K562 (cell line): Measurements from ENCODE around the gene KAT6B. TPM values are rescaled to one million over a fixed set of nuclear protein-coding genes. Genes with fewer than 3 reads are reported as not detected.
"Not testable (repeated sequence)": the region's sequence is repeated elsewhere in the genome, so short reads cannot be mapped to it uniquely, and the experiment has no call there.

Experiments used
- ATAC-seq: fragments of 200-7000 bp; cut with Tn5 transposase; 3 replicates; pipeline ENCODE4 v1.9.1; 2020; ENCODE audit warnings: moderate library complexity
- BruUV-seq: library from RNA; stranded (reverse); fragments of 400-500 nt; replicated peaks from 2 replicates; lab custom pipeline; 2021; lab: Mats Ljungman, UMichigan
- CTCF ChIA-PET: fragments of 300-600 bp; formaldehyde crosslinking; extraction: SDS; loops from one replicate; lab custom pipeline; 2021; ENCODE audit warnings: low intra/inter-chr PET ratio; lab: Yijun Ruan, JAX
- POLR2A ChIA-PET: fragments of 300-600, 350-650 bp; sonication (Branson Sonifier 250); formaldehyde crosslinking; extraction: SDS; loops from one replicate; lab custom pipeline; 2021; ENCODE audit warnings: antibody characterized with exemption, inconsistent platforms; lab: Yijun Ruan, JAX
- DNase-seq, 4 experiments: peaks; one replicate each; pipeline versions ENCODE4 v3.0.0 to v3.0.0-alpha.2; 2011 to 2018; ENCODE audit warnings: low spot score in 3 of 4, mixed read lengths in 3 of 4; ENCODE audit errors: extremely low read depth in 1 of 4
- FAIRE-seq: peaks from 2 replicates; lab custom pipeline; 2011; peaks lifted over from hg19 to GRCh38; lab: Jason Lieb, UNC
- H2AFZ ChIP-seq: 2 replicates; pipeline ENCODE4 v1.6.0; 2011; ENCODE audit warnings: low read depth, low read length, control low read depth, inconsistent platforms
- H3K27ac ChIP-seq: fragments of 200-600 bp; 3 replicates; pipeline ENCODE4 v1.8.0; 2011; ENCODE audit warnings: low read depth, mild to moderate bottlenecking, control low read depth, inconsistent platforms, low read length, moderate library complexity, mixed read lengths; ENCODE audit errors: extremely low read depth
- H3K27me3 ChIP-seq, 2 experiments: fragments of 300-600 bp in 1 of 2; 2 replicates in 1 of 2; 3 replicates in 1 of 2; pipeline versions ENCODE4 v1.6.0 to v1.8.0; 2011; ENCODE audit warnings: inconsistent platforms in 2 of 2, low read length in 2 of 2, mild to moderate bottlenecking in 1 of 2, mixed read lengths in 1 of 2, moderate library complexity in 1 of 2; ENCODE audit not compliant: control insufficient read depth in 2 of 2, insufficient read depth in 2 of 2
- H3K36me3 ChIP-seq: fragments of 300-600 bp; 3 replicates; pipeline ENCODE4 v1.8.0; 2011; ENCODE audit warnings: mild to moderate bottlenecking, low read length, inconsistent platforms; ENCODE audit not compliant: control insufficient read depth, insufficient read depth
- H3K4me1 ChIP-seq, 2 experiments: fragments of 200-600 bp in 1 of 2; replicated peaks in 1 of 2; 2 replicates in 1 of 2; 3 replicates in 1 of 2; pipeline versions ENCODE4 v1.5.1 to v1.8.0; 2011; ENCODE audit warnings: inconsistent platforms in 2 of 2, low read length in 2 of 2, mild to moderate bottlenecking in 1 of 2, mixed read lengths in 1 of 2, moderate library complexity in 1 of 2; ENCODE audit not compliant: control insufficient read depth in 2 of 2, insufficient read depth in 2 of 2
- H3K4me2 ChIP-seq: 2 replicates; pipeline ENCODE4 v1.6.1; 2011; ENCODE audit warnings: low read length, control low read depth, inconsistent platforms, mixed read lengths; ENCODE audit not compliant: insufficient read depth
- H3K4me3 ChIP-seq: fragments of 200-600 bp; sonication (generic), shearing (Covaris generic); 2 replicates; pipeline ENCODE4 v1.5.1; 2016; ENCODE audit warnings: control low read depth, inconsistent platforms
- H3K79me2 ChIP-seq: fragments of 200-600 bp; 3 replicates; pipeline ENCODE4 v1.8.0; 2011; ENCODE audit warnings: low read length, inconsistent platforms; ENCODE audit not compliant: control insufficient read depth, insufficient read depth
- H3K9ac ChIP-seq, 2 experiments: 2 replicates each; pipeline versions ENCODE4 v1.6.0 to v1.6.1; 2011; ENCODE audit warnings: low read depth in 2 of 2, low read length in 2 of 2, control low read depth in 1 of 2, inconsistent platforms in 1 of 2, mild to moderate bottlenecking in 1 of 2, mixed read lengths in 1 of 2; ENCODE audit not compliant: insufficient read depth in 1 of 2
- H3K9me1 ChIP-seq: one replicate; pipeline ENCODE4 v1.6.0; 2011; ENCODE audit warnings: inconsistent platforms, mild to moderate bottlenecking, low read length, moderate library complexity; ENCODE audit not compliant: control insufficient read depth, insufficient read depth
- H3K9me3 ChIP-seq: replicated peaks from 2 replicates; pipeline ENCODE4 v1.5.1; 2011; ENCODE audit warnings: low read depth, low read length, inconsistent platforms; ENCODE audit not compliant: control insufficient read depth, insufficient read depth
- H4K20me1 ChIP-seq: replicated peaks from 2 replicates; pipeline ENCODE4 v1.6.1; 2011; ENCODE audit warnings: low read length, inconsistent platforms, mixed read lengths; ENCODE audit not compliant: control insufficient read depth, insufficient read depth
- ARID1B ChIP-seq: fragments of 450-650 bp; IDR thresholded peaks from 2 replicates; pipeline ENCODE4 v1.6.1; 2016; ENCODE audit warnings: antibody characterized with exemption, mild to moderate bottlenecking, inconsistent platforms
- CBFA2T2 ChIP-seq: fragments of 450-650 bp; conservative IDR thresholded peaks from 2 replicates; pipeline ENCODE4 v1.6.1; 2017; ENCODE audit warnings: mild to moderate bottlenecking
- CBFA2T3 ChIP-seq: fragments of 450-650 bp; IDR thresholded peaks from 2 replicates; pipeline ENCODE4 v1.6.1; 2017
- CTBP1 ChIP-seq: fragments of 450-650 bp; IDR thresholded peaks from 2 replicates; pipeline ENCODE4 v1.6.1; 2016; ENCODE audit warnings: borderline replicate concordance
- DPF2 ChIP-seq: fragments of 450-650 bp; IDR thresholded peaks from 2 replicates; pipeline ENCODE4 v1.6.1; 2016
- EP300 ChIP-seq: IDR thresholded peaks from 2 replicates; pipeline ENCODE4 v1.6.1; 2012; ENCODE audit warnings: low read length, improper control_type of control experiment
- GATA2 ChIP-seq: sonication (generic); formaldehyde crosslinking; IDR thresholded peaks from 2 replicates; pipeline ENCODE4 v1.4.0; 2020; ENCODE audit warnings: mild to moderate bottlenecking, missing genetic modification reagents
- MTA2 ChIP-seq: fragments of 450-650 bp; IDR thresholded peaks from 2 replicates; pipeline ENCODE4 v1.6.1; 2016; ENCODE audit warnings: low read depth
- NCOA1 ChIP-seq: fragments of 450-650 bp; IDR thresholded peaks from 2 replicates; pipeline ENCODE4 v1.6.1; 2016; ENCODE audit warnings: low read depth
- NCOR1 ChIP-seq: fragments of 450-650 bp; IDR thresholded peaks from 2 replicates; pipeline ENCODE4 v1.6.1; 2016; ENCODE audit warnings: mild to moderate bottlenecking, moderate library complexity
- NFIC ChIP-seq: fragments of 450-650 bp; IDR thresholded peaks from 2 replicates; pipeline ENCODE4 v1.6.1; 2017; ENCODE audit warnings: mild to moderate bottlenecking, inconsistent platforms
- PHB2 ChIP-seq: fragments of 450-650 bp; IDR thresholded peaks from 2 replicates; pipeline ENCODE4 v1.6.1; 2017; ENCODE audit warnings: low read depth
- RCOR1 ChIP-seq, 2 experiments: IDR thresholded peaks; 2 replicates each; pipeline ENCODE4 v1.6.1; 2012; ENCODE audit warnings: low read depth in 2 of 2, low read length in 2 of 2, borderline replicate concordance in 1 of 2, improper control_type of control experiment in 1 of 2
- SMAD4 ChIP-seq: fragments of 250-450 bp; sonication (Bioruptor Pico); conservative IDR thresholded peaks from 2 replicates; pipeline ENCODE4 v1.8.0; 2021; ENCODE audit warnings: inconsistent platforms, mild to moderate bottlenecking, moderate library complexity
- SMARCA4 ChIP-seq: fragments of 450-650 bp; IDR thresholded peaks from 2 replicates; pipeline ENCODE4 v1.6.1; 2016
- TAL1 ChIP-seq: fragments of 450-650 bp; IDR thresholded peaks from 2 replicates; pipeline ENCODE4 v1.6.1; 2016; ENCODE audit warnings: mild to moderate bottlenecking
- TCF3 ChIP-seq: sonication (generic); formaldehyde crosslinking; IDR thresholded peaks from 2 replicates; pipeline ENCODE4 v1.4.0; 2020; ENCODE audit warnings: mild to moderate bottlenecking, missing genetic modification reagents
- TEAD4 ChIP-seq, 2 experiments: sonication (generic) in 1 of 2; formaldehyde crosslinking in 1 of 2; IDR thresholded peaks; 2 replicates each; pipeline versions ENCODE4 v1.6.1 to v1.8.0; 2012 to 2022; ENCODE audit warnings: borderline replicate concordance in 1 of 2, inconsistent platforms in 1 of 2, low read length in 1 of 2, mild to moderate bottlenecking in 1 of 2, missing genetic modification reagents in 1 of 2
- TRIM24 ChIP-seq, 2 experiments: fragments of 450-650 bp; IDR thresholded peaks; 2 replicates each; pipeline ENCODE4 v1.6.1; 2016
- WGBS: fragments of 100-300 bp; shearing (Covaris generic); methylation state at CpG from one replicate; pipeline ENCODE4 v1.1.6; 2016; ENCODE audit warnings: low coverage, mixed read lengths; ENCODE audit not compliant: insufficient coverage; ENCODE audit errors: missing lambda C conversion rate; 5-methylcytosine and 5-hydroxymethylcytosine counted together
- in situ Hi-C: fragments of 300-500 bp; cut with MboI; formaldehyde crosslinking; loops from 4 replicates; pipeline ENCODE4 v1.15.0; 2018; ENCODE audit warnings: inconsistent platforms, mixed read lengths
- intact Hi-C: fragments of 100-400 bp; cut with micrococcal nuclease; formaldehyde crosslinking; loops from 2 replicates; pipeline ENCODE4 v1.14.2; 2022
- polyA plus RNA-seq, 8 experiments: library from polyadenylated mRNA; depleted of rRNA in 4 of 8; stranded (reverse) in 5 of 8; unstranded in 3 of 8; fragments of >200 nt; fragmentation: Nextera tagmentation in 2 of 8; fragmentation: Illumina TruSeq in 1 of 8; extraction: Ambion mirVana in 2 of 8; extraction: Trizol in 1 of 8; gene quantifications; 2 replicates each; pipeline versions ENCODE4 v1.2.1 to v1.2.3, GENCODE V29; 2011 to 2014; ENCODE audit warnings: inconsistent platforms in 1 of 8, missing spikeins in 1 of 8
- total RNA-seq, 7 experiments: library from RNA; depleted of rRNA in 6 of 7; stranded (reverse); fragments of >200 nt in 6 of 7; fragmentation: Illumina TruSeq in 2 of 7; extraction: Trizol in 2 of 7; gene quantifications; 2 replicates each; pipeline versions ENCODE4 v1.2.1 to v1.2.3, GENCODE V29; 2011 to 2021; ENCODE audit warnings: low replicate concordance in 1 of 7
- TF ChIP-seq, protein P1 (sequence below): fragments of 450-650 bp; IDR thresholded peaks from 2 replicates; pipeline ENCODE4 v1.6.1; 2017; ENCODE audit warnings: mild to moderate bottlenecking, moderate library complexity

KAT6B gene
- total and polyA plus RNA-seq, 9 of the 15 experiments (the other 6 are each of a cell fraction or from before 2014, with no cell fraction given) = 1.4 to 9.2 (median 6.8) TPM

DNA sequence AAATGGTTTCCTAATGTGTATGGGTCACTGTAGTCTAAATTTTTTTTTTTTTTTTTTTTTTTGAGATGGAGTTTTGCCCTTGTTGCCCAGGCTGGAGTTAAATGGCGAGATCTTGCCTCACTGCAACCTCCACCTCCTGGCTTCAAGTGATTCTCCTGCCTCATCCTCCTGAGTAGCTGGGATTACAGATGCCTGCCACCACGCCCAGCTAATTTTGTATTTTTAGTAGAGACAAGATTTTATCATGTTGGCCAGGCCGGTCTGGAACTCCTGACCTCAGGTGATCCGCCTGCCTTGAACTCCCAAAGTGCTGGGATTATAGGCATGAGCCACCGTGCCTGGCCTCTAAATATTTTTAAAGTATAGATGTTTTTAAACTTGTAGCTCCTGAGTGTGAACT, 94.7 kb downstream of the KAT6B start:
- BruUV-seq; CTCF ChIA-PET; H3K27ac ChIP-seq; H3K9ac ChIP-seq; in situ Hi-C loops; H4K20me1 ChIP-seq; intact Hi-C loops; H3K27me3 ChIP-seq; H3K9me3 ChIP-seq; H3K4me2 ChIP-seq; ATAC-seq; H3K9me1 ChIP-seq; FAIRE-seq; H2AFZ ChIP-seq; H3K36me3 ChIP-seq; H3K4me3 ChIP-seq; H3K79me2 ChIP-seq; TF ChIP-seq TEAD4 (CRISPR knock-in tag; IDR thresholded peaks at IDR 0.05; ENCODE audit: borderline replicate concordance): not testable (repeated sequence)
- DNase-seq = peak in 1 of 4 experiments; percentile 14
- 5% methylated on average over 5 of the region's 5 CpGs for WGBS
- POLR2A ChIA-PET = interaction anchor here (0.8 to 2.4 kb wide), 8 partner anchors 8 to 89 kb away, joined by 3 to 9 read pairs (median 3); no protein-coding TSS in a partner anchor
- peaks cover 9 to 14% of the 10 kb centered on the region in 2 experiments; a peak in 3 of 5 replicates for H3K4me1 ChIP-seq
- TF ChIP-seq CTBP1 (peak; percentile 21; the same call in 1 of the 2 replicates), TAL1 (peak; percentile 88), SMARCA4 (peak; percentile 60), CBFA2T3 (peak; percentile 90), ARID1B (peak; percentile 82), TEAD4 (IDR thresholded peaks at IDR 0.05; ENCODE audit: low read length) (peak; percentile 33; the same call in 1 of the 2 replicates), DPF2 (peak; percentile 51), CBFA2T2 (peak; percentile 85), MTA2 (peak; percentile 49), RCOR1 (IDR thresholded peaks at IDR 0.05; ENCODE audit: borderline replicate concordance in 1 of 2, low read depth in 2 of 2, low read length in 2 of 2) (0 out of 4 replicates have a peak, but pooled peaks of 1 of the 2 experiments have one; percentile 14), NCOA1 (peak; percentile 44; the same call in 1 of the 2 replicates), SMAD4 (CRISPR knock-in tag) (peak; percentile 36), TRIM24 (IDR thresholded peaks at IDR 0.05) (peak; percentile 63 to 81), GATA2 (CRISPR knock-in tag) (0 out of 2 replicates have a peak, but pooled peaks have one; percentile 19), TCF3 (peak; percentile 53), NCOR1 (peak; percentile 85), NFIC (0 out of 2 replicates have a peak, but pooled peaks have one; percentile 10), PHB2 (peak; percentile 63; the same call in 1 of the 2 replicates), EP300 (peak; percentile 59)
- TF ChIP-seq, protein P1, sequence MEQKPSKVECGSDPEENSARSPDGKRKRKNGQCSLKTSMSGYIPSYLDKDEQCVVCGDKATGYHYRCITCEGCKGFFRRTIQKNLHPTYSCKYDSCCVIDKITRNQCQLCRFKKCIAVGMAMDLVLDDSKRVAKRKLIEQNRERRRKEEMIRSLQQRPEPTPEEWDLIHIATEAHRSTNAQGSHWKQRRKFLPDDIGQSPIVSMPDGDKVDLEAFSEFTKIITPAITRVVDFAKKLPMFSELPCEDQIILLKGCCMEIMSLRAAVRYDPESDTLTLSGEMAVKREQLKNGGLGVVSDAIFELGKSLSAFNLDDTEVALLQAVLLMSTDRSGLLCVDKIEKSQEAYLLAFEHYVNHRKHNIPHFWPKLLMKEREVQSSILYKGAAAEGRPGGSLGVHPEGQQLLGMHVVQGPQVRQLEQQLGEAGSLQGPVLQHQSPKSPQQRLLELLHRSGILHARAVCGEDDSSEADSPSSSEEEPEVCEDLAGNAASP = 0 out of 2 replicates have a peak, but pooled peaks have one; percentile 60
